GM06990 (cell line): ENCODE data around the gene BCAS3.

Experiments used
- DNase-seq: peaks from one replicate; pipeline ENCODE4 v3.0.0-alpha.2; 2011; ENCODE audit not compliant: insufficient read length; ENCODE audit errors: extremely low read depth
- H3K27me3 ChIP-seq: replicated peaks from 2 replicates; pipeline ENCODE4 v1.6.0; 2011; ENCODE audit warnings: low read length; ENCODE audit not compliant: control insufficient read depth, insufficient read depth
- H3K36me3 ChIP-seq: 2 replicates; pipeline ENCODE4 v1.5.1; 2011; ENCODE audit warnings: low read length; ENCODE audit not compliant: control insufficient read depth, insufficient read depth
- H3K4me3 ChIP-seq: replicated peaks from 2 replicates; pipeline ENCODE4 v1.5.1; 2011; ENCODE audit warnings: low read depth, mild to moderate bottlenecking, control low read depth, low read length
- CTCF ChIP-seq: IDR thresholded peaks from 2 replicates; pipeline ENCODE4 v1.5.1; 2011; ENCODE audit warnings: low read length, control low read depth, mild to moderate bottlenecking, inconsistent platforms; ENCODE audit not compliant: insufficient read depth, poor library complexity, severe bottlenecking

BCAS3 gene

GRCh38 chr17:61116577-61116976 is 438.9 kb downstream of the BCAS3 start:
- Histone ChIP-seq H3K36me3 (no peaks in the 10 kb centered on the region), H3K27me3 (no peaks in the 10 kb centered on the region), H3K4me3 (no peak overlapping the region)
- DNase-seq: no peak
- TF ChIP-seq CTCF: no peak

GRCh38 chr17:61117983-61118382 is 440.3 kb downstream of the BCAS3 start:
- Histone ChIP-seq H3K27me3 (no peaks in the 10 kb centered on the region), H3K4me3 (no peak overlapping the region), H3K36me3 (no peaks in the 10 kb centered on the region)
- no peak for TF ChIP-seq CTCF
- DNase-seq: no peak

GRCh38 chr17:61118871-61119270 is 441.2 kb downstream of the BCAS3 start:
- H3K4me3 ChIP-seq: no peak overlapping the region
- no peak for TF ChIP-seq CTCF
- no peaks in the 10 kb centered on the region for H3K36me3 ChIP-seq
- DNase-seq: no peak
- no peaks in the 10 kb centered on the region for H3K27me3 ChIP-seq

GRCh38 chr17:61122326-61122913 is 444.8 kb downstream of the BCAS3 start:
- no peak for DNase-seq
- H3K36me3 ChIP-seq: no peaks in the 10 kb centered on the region
- H3K27me3 ChIP-seq: no peaks in the 10 kb centered on the region
- no peak overlapping the region for H3K4me3 ChIP-seq
- TF ChIP-seq CTCF: no peak

GRCh38 chr17:61124562-61124961 is 446.9 kb downstream of the BCAS3 start:
- no peak overlapping the region for H3K4me3 ChIP-seq
- DNase-seq: no peak
- H3K36me3 ChIP-seq: no peaks in the 10 kb centered on the region
- no peaks in the 10 kb centered on the region for H3K27me3 ChIP-seq
- no peak for TF ChIP-seq CTCF
